ENCODE measurements around the gene OR1L8.

The OR1L8 gene

GRCh38 chr9:122518226-122518625, 65.0 kb downstream of the OR1L8 start:
- Histone ChIP-seq H4K20me1 (ENCODE audit: insufficient read depth) (no peaks in the 10 kb centered on the region), H3K36me3 (ENCODE audit: insufficient read depth) (no peaks in the 10 kb centered on the region), H2AFZ (ENCODE audit: low read depth) (no peak overlapping the region), H3K4me2 (no peak overlapping the region), H3K27me3 (ENCODE audit: insufficient read depth, low read depth) (no peaks in the 10 kb centered on the region), H3K4me3 (IDR thresholded peaks at IDR 0.05; ENCODE audit: insufficient read depth, low read depth, low read length) (no peak overlapping the region), H3K79me2 (ENCODE audit: insufficient read depth, low read depth) (no peaks in the 10 kb centered on the region), H3K4me1 (ENCODE audit: low read depth, poor library complexity, severe bottlenecking) (no peaks in the 10 kb centered on the region), H3K27ac (no peak overlapping the region), H3K9ac (no peak overlapping the region)
- TF ChIP-seq, protein P1, sequence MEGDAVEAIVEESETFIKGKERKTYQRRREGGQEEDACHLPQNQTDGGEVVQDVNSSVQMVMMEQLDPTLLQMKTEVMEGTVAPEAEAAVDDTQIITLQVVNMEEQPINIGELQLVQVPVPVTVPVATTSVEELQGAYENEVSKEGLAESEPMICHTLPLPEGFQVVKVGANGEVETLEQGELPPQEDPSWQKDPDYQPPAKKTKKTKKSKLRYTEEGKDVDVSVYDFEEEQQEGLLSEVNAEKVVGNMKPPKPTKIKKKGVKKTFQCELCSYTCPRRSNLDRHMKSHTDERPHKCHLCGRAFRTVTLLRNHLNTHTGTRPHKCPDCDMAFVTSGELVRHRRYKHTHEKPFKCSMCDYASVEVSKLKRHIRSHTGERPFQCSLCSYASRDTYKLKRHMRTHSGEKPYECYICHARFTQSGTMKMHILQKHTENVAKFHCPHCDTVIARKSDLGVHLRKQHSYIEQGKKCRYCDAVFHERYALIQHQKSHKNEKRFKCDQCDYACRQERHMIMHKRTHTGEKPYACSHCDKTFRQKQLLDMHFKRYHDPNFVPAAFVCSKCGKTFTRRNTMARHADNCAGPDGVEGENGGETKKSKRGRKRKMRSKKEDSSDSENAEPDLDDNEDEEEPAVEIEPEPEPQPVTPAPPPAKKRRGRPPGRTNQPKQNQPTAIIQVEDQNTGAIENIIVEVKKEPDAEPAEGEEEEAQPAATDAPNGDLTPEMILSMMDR (conservative IDR thresholded peaks at IDR 0.05; ENCODE audit: low read depth, low read length) = no peak
